Activated naive CD4-positive, alpha-beta T cell treated with anti-CD3 and anti-CD28 coated beads for 36 hours (primary cell): ENCODE results near the gene SYNJ1. TPM values are rescaled to one million over a fixed set of nuclear protein-coding genes. Genes with fewer than 3 reads are reported as not detected.
A peak's percentile ranks its signal among the peaks of the same experiment; 100 is the strongest.
"Not testable (repeated sequence)": the region's sequence is repeated elsewhere in the genome, so short reads cannot be mapped to it uniquely, and the experiment has no call there.

Experiments
- CTCF ChIA-PET: fragments of 350-600 bp; sonication (Branson Sonifier 250); formaldehyde crosslinking; loops from one replicate; lab custom pipeline; 2021; ENCODE audit warnings: antibody characterized with exemption; lab: Charles Lee
- DNase-seq: peaks from one replicate; pipeline ENCODE4 v3.0.0-alpha.2; 2020
- H3K27ac Mint-ChIP-seq: one replicate; pipeline ENCODE4 v1.8.0; 2021; ENCODE audit warnings: mild to moderate bottlenecking, mixed read lengths
- H3K27me3 Mint-ChIP-seq: one replicate; pipeline ENCODE4 v1.8.0; 2021; ENCODE audit warnings: low read depth, mixed read lengths
- H3K36me3 Mint-ChIP-seq: one replicate; pipeline ENCODE4 v1.8.0; 2021; ENCODE audit warnings: low read depth, mixed read lengths
- H3K4me1 Mint-ChIP-seq: one replicate; pipeline ENCODE4 v1.8.0; 2021; ENCODE audit warnings: low read depth, mixed read lengths
- H3K4me3 Mint-ChIP-seq: one replicate; pipeline ENCODE4 v1.8.0; 2021; ENCODE audit warnings: mild to moderate bottlenecking, moderate library complexity, mixed read lengths
- H3K9me3 Mint-ChIP-seq: one replicate; pipeline ENCODE4 v1.8.0; 2021; ENCODE audit warnings: mixed read lengths
- intact Hi-C: fragments of 100-400 bp; cut with micrococcal nuclease; formaldehyde crosslinking; loops from one replicate; pipeline ENCODE4 v1.15.1; 2023
- total RNA-seq, 2 experiments: library from RNA; stranded (reverse); gene quantifications; one replicate each; pipeline ENCODE4 v1.2.3, GENCODE V29; 2021

SYNJ1 gene
- total RNA-seq, 2 experiments from 2014 or later: 7.4 to 10.9 TPM

DNA sequence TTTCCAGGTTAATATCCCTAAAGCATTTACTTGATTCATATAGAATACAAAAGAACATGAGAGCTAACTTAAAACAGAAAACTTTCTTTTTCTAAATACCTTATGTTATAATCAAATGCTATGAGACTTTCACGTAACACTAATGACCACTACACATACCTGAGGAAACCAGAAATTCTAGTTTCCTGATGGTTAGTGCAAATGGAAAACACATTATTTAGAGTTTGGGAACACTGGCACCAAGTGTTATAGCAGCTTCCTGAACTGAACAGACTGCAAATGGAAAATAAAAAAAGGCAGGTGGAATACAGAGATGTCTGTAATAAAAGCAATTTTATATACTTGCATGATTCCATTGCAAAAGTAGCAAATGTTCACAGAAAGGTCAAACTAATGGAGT, 28.3 kb upstream of the SYNJ1 start:
- intact Hi-C loops: no loop called here

DNA sequence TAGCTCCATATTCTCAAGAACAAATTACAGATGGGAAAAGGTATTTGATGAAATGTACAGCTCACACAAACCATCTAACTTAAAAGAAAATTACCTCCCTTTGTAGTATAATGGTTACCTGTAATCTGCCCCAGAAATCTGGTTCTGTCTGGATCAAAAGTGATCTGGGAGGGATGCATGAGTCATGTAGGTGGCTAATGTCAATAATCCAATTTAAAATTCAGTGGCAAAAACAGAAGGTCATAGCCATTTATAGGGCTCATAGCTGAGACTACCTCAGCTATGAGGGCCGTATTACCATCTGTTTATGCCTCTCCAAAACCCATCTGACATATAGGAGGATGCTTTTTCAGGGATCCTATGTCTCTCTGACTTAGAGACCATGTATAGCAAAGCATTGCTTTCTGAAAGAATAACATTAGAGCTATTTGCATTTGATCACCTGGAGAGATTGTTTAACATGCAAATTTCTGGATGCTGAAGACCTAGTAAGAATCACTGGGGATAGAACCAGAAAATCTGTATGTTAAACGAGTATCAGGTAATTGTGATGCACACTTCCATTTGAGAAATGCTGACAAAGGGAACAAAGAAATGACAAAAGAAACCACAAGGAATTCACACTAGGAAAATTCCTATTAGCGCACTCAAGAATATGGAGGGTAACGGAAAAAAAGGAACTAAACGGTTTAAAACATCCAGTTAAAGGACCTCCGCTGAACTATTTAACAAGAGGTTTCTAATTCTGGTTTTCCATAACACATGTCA, 26.2 kb upstream of the SYNJ1 start:
- Mint-ChIP-seq H3K27me3 (no peaks in the 10 kb centered on the region), H3K27ac (no peak overlapping the region), H3K36me3 (peaks cover 45% of the 10 kb centered on the region), H3K4me3 (no peak overlapping the region), H3K9me3 (no peaks in the 10 kb centered on the region), H3K4me1 (peaks cover 11% of the 10 kb centered on the region)
- no peak for DNase-seq
- intact Hi-C loops: no loop called here
- CTCF ChIA-PET: interaction anchor here (0.6 to 1.4 kb wide), 4 partner anchors 11 to 347 kb away, joined by 3 to 5 read pairs (median 3); partner anchors contain the start of gene PAXBP1

More for the DNA sequence above, 28.3 kb upstream of the SYNJ1 start:
- no peaks in the 10 kb centered on the region for H3K27me3 Mint-ChIP-seq
- H3K4me1 Mint-ChIP-seq: peaks cover under 1% of the 10 kb centered on the region
- H3K36me3 Mint-ChIP-seq: peaks cover 45% of the 10 kb centered on the region
- no peak overlapping the region for H3K4me3 Mint-ChIP-seq
- DNase-seq: no peak
- CTCF ChIA-PET: interaction anchor here (1.3 kb wide), 1 partner anchor 184 kb away, joined by 4 read pairs; no protein-coding TSS in a partner anchor
- no peaks in the 10 kb centered on the region for H3K9me3 Mint-ChIP-seq
- no peak overlapping the region for H3K27ac Mint-ChIP-seq

DNA sequence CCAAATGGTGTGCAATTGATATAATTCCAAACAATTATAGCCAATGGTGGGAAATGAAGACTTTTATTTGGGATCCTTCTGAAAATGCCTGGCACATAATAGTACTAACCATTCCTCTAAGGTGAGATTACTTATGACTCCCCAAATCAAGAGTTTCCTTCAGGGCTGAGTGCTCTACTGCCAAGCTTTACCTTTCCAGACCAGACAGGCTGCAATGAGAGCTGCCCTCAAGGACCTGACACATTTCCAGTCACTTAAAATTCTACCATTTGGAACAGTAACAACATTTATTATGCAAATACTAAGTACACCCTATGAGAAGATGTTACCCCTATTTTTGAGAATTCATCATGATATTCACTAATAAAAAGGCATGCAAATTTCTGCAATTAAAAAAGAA, 22.6 kb upstream of the SYNJ1 start:
- H3K4me1 Mint-ChIP-seq: peaks cover 26% of the 10 kb centered on the region
- intact Hi-C loops: no loop called here
- no peak overlapping the region for H3K4me3 Mint-ChIP-seq
- CTCF ChIA-PET: interaction anchor here (0.6 kb wide), 1 partner anchor 81 kb away, joined by 6 read pairs; no protein-coding TSS in a partner anchor
- H3K27ac Mint-ChIP-seq: no peak overlapping the region
- peaks cover 61% of the 10 kb centered on the region for H3K36me3 Mint-ChIP-seq
- no peaks in the 10 kb centered on the region for H3K9me3 Mint-ChIP-seq
- no peaks in the 10 kb centered on the region for H3K27me3 Mint-ChIP-seq
- DNase-seq: no peak

DNA sequence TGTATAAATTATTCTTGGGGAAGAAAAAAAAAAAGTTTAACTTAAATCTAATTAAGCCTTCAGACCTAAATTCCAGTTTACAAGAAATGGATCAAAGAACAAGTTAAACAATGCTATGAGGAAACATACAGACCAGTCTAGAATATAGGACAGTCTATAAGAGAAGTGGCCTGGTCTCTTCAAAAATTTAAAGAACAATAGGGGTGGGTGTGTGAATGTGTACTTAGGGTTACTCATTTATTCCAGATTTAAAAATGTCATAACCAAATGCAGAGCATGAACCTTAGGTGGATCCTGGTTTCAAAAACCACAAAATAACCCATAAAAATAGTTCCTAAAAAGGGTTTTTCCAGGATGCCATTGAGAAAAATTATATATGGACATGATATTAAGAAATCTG, 21.8 kb upstream of the SYNJ1 start:
- H3K27ac Mint-ChIP-seq: no peak overlapping the region
- CTCF ChIA-PET: no interaction called here
- intact Hi-C loops: no loop called here
- DNase-seq: no peak
- no peaks in the 10 kb centered on the region for H3K9me3 Mint-ChIP-seq
- H3K36me3 Mint-ChIP-seq: peaks cover 57% of the 10 kb centered on the region
- H3K4me3 Mint-ChIP-seq: no peak overlapping the region
- H3K27me3 Mint-ChIP-seq: no peaks in the 10 kb centered on the region
- peaks cover 26% of the 10 kb centered on the region for H3K4me1 Mint-ChIP-seq

DNA sequence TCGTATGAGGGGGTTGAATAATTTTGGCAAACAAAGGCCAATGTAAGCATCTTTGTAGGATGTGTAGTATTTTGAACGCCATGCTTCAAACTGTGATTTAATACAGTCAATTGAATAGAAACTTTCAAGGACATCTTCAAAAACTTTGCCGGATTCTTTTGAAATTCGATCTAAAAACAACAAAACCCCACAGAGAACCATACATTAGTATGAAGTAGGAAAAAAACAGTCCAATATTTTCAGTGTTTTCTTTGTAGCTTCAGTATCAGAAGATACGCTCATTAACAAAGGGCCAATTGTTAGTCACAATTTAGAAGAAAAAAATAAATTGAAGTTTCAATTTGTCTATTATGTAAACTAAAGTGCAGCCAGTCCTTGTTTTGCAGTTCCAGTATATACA, 20.7 kb upstream of the SYNJ1 start:
- Mint-ChIP-seq H3K4me1 (peaks cover 26% of the 10 kb centered on the region), H3K27me3 (no peaks in the 10 kb centered on the region), H3K27ac (no peak overlapping the region), H3K9me3 (no peaks in the 10 kb centered on the region), H3K36me3 (peaks cover 62% of the 10 kb centered on the region), H3K4me3 (no peak overlapping the region)
- CTCF ChIA-PET: interaction anchor here (0.6 to 0.7 kb wide), 2 partner anchors 357 to 806 kb away, joined by 3 to 4 read pairs; no protein-coding TSS in a partner anchor
- DNase-seq: no peak
- intact Hi-C loops: no loop called here

DNA sequence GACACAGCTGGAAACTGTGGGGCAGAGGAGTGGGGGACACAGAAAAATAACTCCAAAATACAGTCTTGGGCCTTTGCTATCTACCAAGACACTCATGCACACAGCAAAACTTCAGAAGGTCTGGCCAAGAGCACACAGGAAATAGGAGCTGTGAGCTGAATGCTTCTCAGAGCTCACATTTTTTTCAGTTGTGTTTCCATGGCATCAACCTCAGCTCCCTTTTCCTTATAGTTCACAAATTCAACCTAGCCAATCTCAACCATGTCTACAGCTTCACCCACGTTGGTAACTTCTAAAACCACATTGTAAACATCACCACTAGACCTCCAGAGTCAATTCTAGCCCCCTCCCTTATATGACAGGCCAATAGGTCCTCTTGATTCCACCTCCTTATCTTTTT, 19.6 kb upstream of the SYNJ1 start:
- CTCF ChIA-PET: interaction anchor here (0.6 to 1.6 kb wide), 4 partner anchors 15 to 93 kb away, joined by 3 to 5 read pairs (median 4); no protein-coding TSS in a partner anchor
- no peaks in the 10 kb centered on the region for H3K27me3 Mint-ChIP-seq
- DNase-seq: no peak
- no peaks in the 10 kb centered on the region for H3K9me3 Mint-ChIP-seq
- intact Hi-C loops: no loop called here
- peak overlapping the region; percentile 7 for H3K27ac Mint-ChIP-seq
- H3K4me3 Mint-ChIP-seq: no peak overlapping the region
- peaks cover 26% of the 10 kb centered on the region for H3K4me1 Mint-ChIP-seq
- H3K36me3 Mint-ChIP-seq: peaks cover 69% of the 10 kb centered on the region

DNA sequence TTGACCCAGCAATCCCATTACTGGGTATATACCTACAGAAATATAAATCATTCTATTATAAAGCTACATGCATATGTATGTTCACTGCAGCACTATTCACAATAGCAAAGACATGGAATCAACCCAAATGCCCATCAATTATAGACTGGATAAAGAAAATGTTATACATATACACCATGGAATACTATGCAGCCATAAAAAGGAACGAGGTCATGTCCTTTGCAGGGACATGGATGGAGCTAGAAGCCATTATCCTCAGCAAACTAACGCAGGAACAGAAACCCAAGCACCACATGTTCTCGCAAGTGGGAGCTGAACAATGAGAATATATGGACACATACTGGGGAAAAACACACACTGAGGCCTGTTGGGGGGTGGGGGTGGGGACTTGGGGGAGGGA, 18.9 kb upstream of the SYNJ1 start:
- H3K9me3 Mint-ChIP-seq, intact Hi-C loops, H3K27ac Mint-ChIP-seq, DNase-seq, H3K4me3 Mint-ChIP-seq, H3K27me3 Mint-ChIP-seq: not testable (repeated sequence)
- peaks cover 26% of the 10 kb centered on the region for H3K4me1 Mint-ChIP-seq
- CTCF ChIA-PET: interaction anchor here (0.6 to 1.6 kb wide), 3 partner anchors 15 to 491 kb away, joined by 3 to 5 read pairs (median 3); no protein-coding TSS in a partner anchor
- peaks cover 71% of the 10 kb centered on the region for H3K36me3 Mint-ChIP-seq

DNA sequence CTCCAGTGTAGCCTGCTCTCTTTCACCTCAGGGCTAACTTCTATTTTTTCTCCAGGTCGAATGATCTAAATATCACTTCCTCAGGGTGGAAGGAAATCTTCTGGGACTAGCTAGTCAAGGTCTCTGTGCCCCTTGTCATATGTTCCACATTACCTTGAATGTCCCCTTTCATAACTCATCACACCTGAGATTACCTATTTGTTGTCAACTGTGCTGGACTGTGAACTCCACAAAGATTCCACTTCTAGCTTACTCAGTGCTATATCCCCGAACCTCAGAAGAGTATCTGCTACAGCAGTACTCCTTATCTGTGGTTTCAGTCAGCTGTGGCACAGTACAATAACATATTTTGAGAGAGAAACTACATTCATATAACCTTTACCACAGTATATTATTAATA, 14.6 kb upstream of the SYNJ1 start:
- no peaks in the 10 kb centered on the region for H3K9me3 Mint-ChIP-seq
- CTCF ChIA-PET: no interaction called here
- H3K4me3 Mint-ChIP-seq: no peak overlapping the region
- no peaks in the 10 kb centered on the region for H3K27me3 Mint-ChIP-seq
- no peak for DNase-seq
- no peak overlapping the region for H3K27ac Mint-ChIP-seq
- intact Hi-C loops: no loop called here
- H3K4me1 Mint-ChIP-seq: peaks cover 6% of the 10 kb centered on the region
- peaks cover 68% of the 10 kb centered on the region for H3K36me3 Mint-ChIP-seq

DNA sequence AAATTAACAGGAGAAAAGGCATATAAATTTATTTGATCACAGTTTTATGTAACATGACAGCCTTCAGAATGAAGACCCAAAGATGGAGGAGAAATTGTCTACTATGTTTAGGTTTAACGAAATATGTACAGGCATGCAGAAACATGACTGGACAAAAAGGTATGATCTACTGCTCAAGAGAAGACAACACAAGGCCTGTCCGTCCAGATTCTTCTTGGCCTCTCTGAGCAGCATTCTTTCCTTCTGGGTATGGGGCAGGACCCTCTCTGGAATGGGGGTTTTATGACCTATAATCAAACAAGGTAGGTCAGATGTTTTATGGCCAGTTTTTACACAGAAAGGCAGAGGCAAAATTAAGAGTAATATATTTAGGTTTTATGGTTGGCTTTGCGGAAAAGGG, 13.5 kb upstream of the SYNJ1 start:
- no peaks in the 10 kb centered on the region for H3K4me1 Mint-ChIP-seq

DNA sequence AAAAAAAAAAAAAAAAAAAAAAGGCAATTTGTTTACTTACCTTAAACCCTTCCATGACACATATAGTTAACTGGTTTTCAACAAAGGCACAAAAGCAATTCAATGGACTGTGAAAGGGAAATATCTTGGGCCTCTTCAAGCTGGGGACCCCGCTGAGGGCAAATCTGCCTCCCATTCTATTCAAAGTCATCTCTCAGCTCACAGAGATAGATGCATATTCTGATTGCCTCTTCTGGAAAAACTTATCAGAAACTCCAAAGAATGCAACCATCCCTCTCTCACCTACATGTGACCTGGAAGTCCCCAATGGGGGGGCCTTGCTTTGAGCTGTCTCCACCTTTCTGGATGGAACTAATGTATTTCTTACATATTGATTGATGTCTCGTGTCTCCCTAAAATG, 12.1 kb upstream of the SYNJ1 start:
- Mint-ChIP-seq H3K4me1 (peaks cover 6% of the 10 kb centered on the region), H3K27ac (no peak overlapping the region), H3K9me3 (no peaks in the 10 kb centered on the region), H3K27me3 (no peaks in the 10 kb centered on the region), H3K4me3 (no peak overlapping the region), H3K36me3 (peaks cover 54% of the 10 kb centered on the region)
- CTCF ChIA-PET: interaction anchor here (0.7 kb wide), 1 partner anchor 874 kb away, joined by 3 read pairs; no protein-coding TSS in a partner anchor
- DNase-seq: no peak
- intact Hi-C loops: no loop called here

More for the DNA sequence above, 13.5 kb upstream of the SYNJ1 start:
- no peaks in the 10 kb centered on the region for H3K27me3 Mint-ChIP-seq
- no peaks in the 10 kb centered on the region for H3K9me3 Mint-ChIP-seq
- H3K4me3 Mint-ChIP-seq: no peak overlapping the region
- DNase-seq: no peak
- no peak overlapping the region for H3K27ac Mint-ChIP-seq
- intact Hi-C loops: no loop called here
- peaks cover 60% of the 10 kb centered on the region for H3K36me3 Mint-ChIP-seq
- CTCF ChIA-PET: no interaction called here

DNA sequence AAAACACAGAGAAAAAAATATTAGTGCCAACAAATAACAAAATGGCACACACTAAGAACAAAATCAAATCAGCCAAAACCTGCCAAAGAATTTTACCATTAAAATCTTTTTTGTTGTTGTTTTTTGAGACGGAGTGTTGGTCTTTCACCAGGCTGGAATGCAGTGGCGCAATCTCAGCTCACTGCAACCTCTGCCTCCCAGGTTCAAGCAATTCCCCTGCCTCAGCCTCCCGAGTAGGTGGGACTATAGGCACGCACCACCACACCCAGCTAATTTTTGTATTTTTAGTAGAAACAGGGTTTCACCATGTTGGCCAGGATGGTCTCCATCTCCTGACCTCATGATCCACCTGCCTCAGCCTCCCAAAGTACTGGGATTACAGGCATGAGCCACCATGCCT, 8.3 kb upstream of the SYNJ1 start:
- H3K4me1 Mint-ChIP-seq: peaks cover 39% of the 10 kb centered on the region

DNA sequence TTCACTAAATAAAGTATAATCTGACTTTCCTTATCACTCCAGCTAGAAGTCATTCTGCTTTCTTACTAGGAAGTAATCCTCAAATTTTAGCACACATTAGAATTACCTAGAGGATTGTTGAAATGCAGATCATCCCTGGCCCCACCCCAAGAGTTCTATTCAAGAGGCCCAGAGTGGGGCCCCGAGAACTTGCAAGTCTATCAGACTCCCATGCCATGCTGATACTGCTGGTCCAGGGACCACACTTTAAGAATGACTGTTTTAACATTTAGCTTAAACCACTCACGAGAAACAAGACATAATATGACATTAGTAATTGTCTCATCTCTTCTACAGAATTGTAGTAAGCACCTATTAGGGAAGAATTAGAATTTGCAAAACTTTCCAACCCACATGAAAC, 7.7 kb upstream of the SYNJ1 start:
- intact Hi-C loops: no loop called here
- Mint-ChIP-seq H3K4me3 (no peak overlapping the region), H3K27me3 (no peaks in the 10 kb centered on the region), H3K9me3 (peaks cover 6% of the 10 kb centered on the region), H3K36me3 (peaks cover 37% of the 10 kb centered on the region), H3K27ac (no peak overlapping the region), H3K4me1 (peaks cover 44% of the 10 kb centered on the region)
- no peak for DNase-seq
- CTCF ChIA-PET: interaction anchor here (0.7 kb wide), 1 partner anchor 36 kb away, joined by 3 read pairs; the partner anchor contains the start of gene PAXBP1

More for the DNA sequence above, 8.3 kb upstream of the SYNJ1 start:
- intact Hi-C loops, H3K9me3 Mint-ChIP-seq, H3K27me3 Mint-ChIP-seq, H3K27ac Mint-ChIP-seq, H3K4me3 Mint-ChIP-seq, DNase-seq, CTCF ChIA-PET: not testable (repeated sequence)
- peaks cover 42% of the 10 kb centered on the region for H3K36me3 Mint-ChIP-seq
